ENCODE measurements around the gene LYPD4. TPM values are rescaled to one million over a fixed set of nuclear protein-coding genes. Genes with fewer than 3 reads are reported as not detected.

LYPD4 gene
- polyA plus RNA-seq, 2 of the 4 experiments (the other 2 are of a cell fraction) = not detected

DNA sequence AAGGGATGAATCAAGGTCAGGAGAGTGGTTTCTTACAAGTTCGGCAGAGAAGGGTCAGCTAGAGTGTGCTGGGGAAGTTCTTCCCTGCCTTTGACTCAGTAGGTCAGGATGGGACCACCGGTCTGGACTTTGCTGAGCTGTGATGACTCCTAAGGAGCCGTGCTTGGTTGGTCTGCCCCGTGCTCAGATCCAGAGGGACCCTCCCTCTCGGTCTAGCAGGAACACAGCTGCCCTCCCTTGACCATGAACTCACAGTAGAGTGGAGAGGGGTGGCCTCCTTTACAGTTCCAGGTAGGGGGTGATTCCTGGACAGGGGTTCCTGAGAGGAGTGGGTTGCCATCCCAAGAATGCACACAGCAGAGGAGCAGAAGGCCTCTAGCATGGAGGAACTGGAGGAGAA, 19.9 kb upstream of the LYPD4 start:
- H3K4me2 ChIP-seq = peak overlapping the region; percentile 98
- no peaks in the 10 kb centered on the region for H3K9me3 ChIP-seq
- peaks cover 80% of the 10 kb centered on the region for H3K4me1 ChIP-seq
- no peak for ATAC-seq
- TF ChIP-seq, protein P1, sequence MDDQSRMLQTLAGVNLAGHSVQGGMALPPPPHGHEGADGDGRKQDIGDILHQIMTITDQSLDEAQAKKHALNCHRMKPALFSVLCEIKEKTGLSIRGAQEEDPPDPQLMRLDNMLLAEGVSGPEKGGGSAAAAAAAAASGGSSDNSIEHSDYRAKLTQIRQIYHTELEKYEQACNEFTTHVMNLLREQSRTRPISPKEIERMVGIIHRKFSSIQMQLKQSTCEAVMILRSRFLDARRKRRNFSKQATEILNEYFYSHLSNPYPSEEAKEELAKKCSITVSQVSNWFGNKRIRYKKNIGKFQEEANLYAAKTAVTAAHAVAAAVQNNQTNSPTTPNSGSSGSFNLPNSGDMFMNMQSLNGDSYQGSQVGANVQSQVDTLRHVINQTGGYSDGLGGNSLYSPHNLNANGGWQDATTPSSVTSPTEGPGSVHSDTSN (IDR thresholded peaks at IDR 0.05) = peak; percentile 46; the same call in 1 of the 2 replicates
- TF ChIP-seq KDM5A (IDR thresholded peaks at IDR 0.05) = no peak
- TF ChIP-seq, protein P2, sequence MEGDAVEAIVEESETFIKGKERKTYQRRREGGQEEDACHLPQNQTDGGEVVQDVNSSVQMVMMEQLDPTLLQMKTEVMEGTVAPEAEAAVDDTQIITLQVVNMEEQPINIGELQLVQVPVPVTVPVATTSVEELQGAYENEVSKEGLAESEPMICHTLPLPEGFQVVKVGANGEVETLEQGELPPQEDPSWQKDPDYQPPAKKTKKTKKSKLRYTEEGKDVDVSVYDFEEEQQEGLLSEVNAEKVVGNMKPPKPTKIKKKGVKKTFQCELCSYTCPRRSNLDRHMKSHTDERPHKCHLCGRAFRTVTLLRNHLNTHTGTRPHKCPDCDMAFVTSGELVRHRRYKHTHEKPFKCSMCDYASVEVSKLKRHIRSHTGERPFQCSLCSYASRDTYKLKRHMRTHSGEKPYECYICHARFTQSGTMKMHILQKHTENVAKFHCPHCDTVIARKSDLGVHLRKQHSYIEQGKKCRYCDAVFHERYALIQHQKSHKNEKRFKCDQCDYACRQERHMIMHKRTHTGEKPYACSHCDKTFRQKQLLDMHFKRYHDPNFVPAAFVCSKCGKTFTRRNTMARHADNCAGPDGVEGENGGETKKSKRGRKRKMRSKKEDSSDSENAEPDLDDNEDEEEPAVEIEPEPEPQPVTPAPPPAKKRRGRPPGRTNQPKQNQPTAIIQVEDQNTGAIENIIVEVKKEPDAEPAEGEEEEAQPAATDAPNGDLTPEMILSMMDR (IDR thresholded peaks at IDR 0.05) = no peak
- TF ChIP-seq KDM1A (IDR thresholded peaks at IDR 0.05; ENCODE audit: low read depth) = no peak
- TF ChIP-seq HOXA7 (CRISPR knock-in tag; IDR thresholded peaks at IDR 0.05) = 0 out of 2 replicates have a peak, but pooled peaks have one; percentile 71
- no peak for TF ChIP-seq HEYL (CRISPR knock-in tag; IDR thresholded peaks at IDR 0.05)
- TF ChIP-seq RCOR1 (IDR thresholded peaks at IDR 0.05; ENCODE audit: low read depth, low read length) = no peak
- no peak for TF ChIP-seq NFE2L2 (conservative IDR thresholded peaks at IDR 0.05; ENCODE audit: low read length)
- peak; percentile 88 for TF ChIP-seq POLR2AphosphoS2 (conservative IDR thresholded peaks at IDR 0.05; ENCODE audit: low read length)
- peak; percentile 36; the same call in 1 of the 2 replicates for TF ChIP-seq RARB (CRISPR knock-in tag; IDR thresholded peaks at IDR 0.05)
- TF ChIP-seq NR3C1 (IDR thresholded peaks at IDR 0.05) = no peak
- TF ChIP-seq TP53 (CRISPR knock-in tag; IDR thresholded peaks at IDR 0.05) = peak; percentile 38; the same call in 1 of the 2 replicates
- TF ChIP-seq, protein P3, sequence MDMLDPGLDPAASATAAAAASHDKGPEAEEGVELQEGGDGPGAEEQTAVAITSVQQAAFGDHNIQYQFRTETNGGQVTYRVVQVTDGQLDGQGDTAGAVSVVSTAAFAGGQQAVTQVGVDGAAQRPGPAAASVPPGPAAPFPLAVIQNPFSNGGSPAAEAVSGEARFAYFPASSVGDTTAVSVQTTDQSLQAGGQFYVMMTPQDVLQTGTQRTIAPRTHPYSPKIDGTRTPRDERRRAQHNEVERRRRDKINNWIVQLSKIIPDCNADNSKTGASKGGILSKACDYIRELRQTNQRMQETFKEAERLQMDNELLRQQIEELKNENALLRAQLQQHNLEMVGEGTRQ (IDR thresholded peaks at IDR 0.05) = no peak
- no peak overlapping the region for H3K4me3 ChIP-seq
- no peak for DNase-seq (ENCODE audit: low read depth in 1 of 2, low spot score in 1 of 2)
- H3K27ac ChIP-seq = peak overlapping the region in 1 of 2 experiments; percentile 95; a peak in 4 of 6 replicates
- no peak for FAIRE-seq
- ChIA-PET POLR2A (interaction anchor here (3.3 to 4.2 kb wide), 2 partner anchors 9 to 20 kb away, joined by 23 to 27 read pairs; no protein-coding TSS in a partner anchor), CTCF (interaction anchor here (0.8 to 3.5 kb wide), 8 partner anchors 8 to 170 kb away, joined by 4 to 36 read pairs (median 5); partner anchors contain the start of gene CD79A)
- WGBS (ENCODE audit: missing lambda C conversion rate) = 88% methylated on average over 5 of the region's 5 CpGs

DNA sequence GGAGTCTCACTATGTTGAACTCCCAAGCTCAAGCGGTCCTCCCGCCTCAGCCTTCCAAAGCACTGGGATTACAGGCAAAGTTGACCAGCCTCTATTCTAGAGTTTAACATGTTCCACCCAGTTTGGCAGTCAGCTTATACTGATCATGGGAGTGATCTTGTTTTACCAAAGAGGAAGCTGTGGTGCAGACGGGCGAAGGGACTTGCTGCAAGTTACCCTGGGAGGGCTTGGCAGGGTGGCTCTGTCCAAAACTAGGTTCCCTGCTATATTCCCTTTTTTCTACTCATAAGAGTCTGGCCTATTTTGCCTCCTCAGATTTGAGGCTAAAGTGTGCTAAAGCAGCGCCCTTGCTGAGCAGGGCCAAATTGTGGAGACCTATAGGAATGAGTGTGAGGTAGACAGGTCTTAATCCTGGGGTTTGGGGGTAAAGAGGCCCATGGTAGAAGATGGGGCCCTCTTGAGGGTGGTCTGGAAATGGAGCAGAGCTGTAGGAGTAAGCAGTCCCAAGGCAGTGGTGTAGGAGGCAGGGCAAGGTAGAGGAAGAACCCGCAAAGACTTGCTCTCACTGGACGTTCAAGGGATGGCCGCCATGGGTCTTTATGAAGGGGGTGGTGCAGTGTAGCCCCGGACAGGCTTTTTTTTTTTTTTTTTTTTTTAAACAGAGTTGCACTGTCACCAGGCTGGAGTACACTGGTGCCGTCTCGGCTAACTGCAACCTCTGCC, 18.9 kb upstream of the LYPD4 start:
- ATAC-seq (no peak), FAIRE-seq (no peak), DNase-seq (ENCODE audit: low read depth in 1 of 2, low spot score in 1 of 2) (no peak)
- peak overlapping the region; percentile 98 for H3K4me2 ChIP-seq
- peaks cover 74% of the 10 kb centered on the region for H3K4me1 ChIP-seq
- TF ChIP-seq, protein P4, sequence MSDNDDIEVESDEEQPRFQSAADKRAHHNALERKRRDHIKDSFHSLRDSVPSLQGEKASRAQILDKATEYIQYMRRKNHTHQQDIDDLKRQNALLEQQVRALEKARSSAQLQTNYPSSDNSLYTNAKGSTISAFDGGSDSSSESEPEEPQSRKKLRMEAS (IDR thresholded peaks at IDR 0.05) = no peak
- TF ChIP-seq CHD4 (IDR thresholded peaks at IDR 0.05; ENCODE audit: borderline replicate concordance) (no peak), HOXA7 (CRISPR knock-in tag; IDR thresholded peaks at IDR 0.05) (no peak), NPAS2 (CRISPR knock-in tag; IDR thresholded peaks at IDR 0.05; ENCODE audit: borderline replicate concordance) (no peak), HOXB13 (CRISPR knock-in tag; IDR thresholded peaks at IDR 0.05; ENCODE audit: low read depth) (no peak)
- TF ChIP-seq, protein P1 (IDR thresholded peaks at IDR 0.05) = no peak
- TF ChIP-seq, protein P5, sequence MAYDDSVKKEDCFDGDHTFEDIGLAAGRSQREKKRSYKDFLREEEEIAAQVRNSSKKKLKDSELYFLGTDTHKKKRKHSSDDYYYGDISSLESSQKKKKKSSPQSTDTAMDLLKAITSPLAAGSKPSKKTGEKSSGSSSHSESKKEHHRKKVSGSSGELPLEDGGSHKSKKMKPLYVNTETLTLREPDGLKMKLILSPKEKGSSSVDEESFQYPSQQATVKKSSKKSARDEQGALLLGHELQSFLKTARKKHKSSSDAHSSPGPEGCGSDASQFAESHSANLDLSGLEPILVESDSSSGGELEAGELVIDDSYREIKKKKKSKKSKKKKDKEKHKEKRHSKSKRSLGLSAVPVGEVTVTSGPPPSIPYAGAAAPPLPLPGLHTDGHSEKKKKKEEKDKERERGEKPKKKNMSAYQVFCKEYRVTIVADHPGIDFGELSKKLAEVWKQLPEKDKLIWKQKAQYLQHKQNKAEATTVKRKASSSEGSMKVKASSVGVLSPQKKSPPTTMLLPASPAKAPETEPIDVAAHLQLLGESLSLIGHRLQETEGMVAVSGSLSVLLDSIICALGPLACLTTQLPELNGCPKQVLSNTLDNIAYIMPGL (CRISPR knock-in tag; IDR thresholded peaks at IDR 0.05; ENCODE audit: borderline replicate concordance) = 0 out of 2 replicates have a peak, but pooled peaks have one; percentile 39
- TF ChIP-seq, protein P6, sequence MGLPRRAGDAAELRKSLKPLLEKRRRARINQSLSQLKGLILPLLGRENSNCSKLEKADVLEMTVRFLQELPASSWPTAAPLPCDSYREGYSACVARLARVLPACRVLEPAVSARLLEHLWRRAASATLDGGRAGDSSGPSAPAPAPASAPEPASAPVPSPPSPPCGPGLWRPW (IDR thresholded peaks at IDR 0.05) = no peak
- ChIA-PET POLR2A (interaction anchor here (0.6 to 4.2 kb wide), 4 partner anchors 8 to 21 kb away, joined by 3 to 27 read pairs (median 13); no protein-coding TSS in a partner anchor), CTCF (interaction anchor here (0.8 to 3.5 kb wide), 5 partner anchors 9 to 94 kb away, joined by 3 to 36 read pairs (median 6); partner anchors contain the start of gene CD79A)
- peak overlapping the region; percentile 89; the same call in 2 of the 3 replicates for H3K4me3 ChIP-seq
- peak overlapping the region in 1 of 2 experiments; percentile 95; a peak in 3 of 6 replicates for H3K27ac ChIP-seq
- H3K9me3 ChIP-seq = no peaks in the 10 kb centered on the region
- WGBS (ENCODE audit: missing lambda C conversion rate) = 89% methylated on average over 11 of the region's 11 CpGs
